ENCODE measurements around the gene RAD23A.
A peak's percentile ranks its signal among the peaks of the same experiment; 100 is the strongest.
"Not testable (repeated sequence)": the region's sequence is repeated elsewhere in the genome, so short reads cannot be mapped to it uniquely, and the experiment has no call there.

Gene RAD23A

GRCh38 chr19:12955575-12955974 lies 9.9 kb downstream of the RAD23A start:
- not testable (repeated sequence) for DNase-seq (ENCODE audit: low read depth)

- DNase-seq (ENCODE audit: low read depth) = no peak
Observed at GRCh38 chr19:12955996-12956395, 10.3 kb downstream of the RAD23A start.

- DNase-seq (ENCODE audit: low read depth) = peak; percentile 45
Observed at GRCh38 chr19:12956446-12957388, 11.1 kb downstream of the RAD23A start, which contains the start of gene GADD45GIP1. TSS of gene GADD45GIP1 (minus strand) at chr19:12957223. CDS start at chr19:12957212, 11 bp downstream.

GRCh38 chr19:12957389-12957952 lies 11.8 kb downstream of the RAD23A start:
- DNase-seq (ENCODE audit: low read depth) = not testable (repeated sequence)

GRCh38 chr19:12959481-12959880 lies 13.8 kb downstream of the RAD23A start:
- DNase-seq (ENCODE audit: low read depth) = no peak

- DNase-seq (ENCODE audit: low read depth) = peak; percentile 58
Observed at GRCh38 chr19:12965017-12965811, 19.6 kb downstream of the RAD23A start.

GRCh38 chr19:12965812-12966135 lies 20.1 kb downstream of the RAD23A start:
- no peak for DNase-seq (ENCODE audit: low read depth)

GRCh38 chr19:12967907-12968306 lies 22.2 kb downstream of the RAD23A start:
- no peak for DNase-seq (ENCODE audit: low read depth)

GRCh38 chr19:12969292-12969988 lies 23.8 kb downstream of the RAD23A start, which contains the start of gene DAND5:
TSS of gene DAND5 (plus strand) at chr19:12969576. CDS start at chr19:12969661, 85 bp downstream.
- DNase-seq (ENCODE audit: low read depth) = no peak

GRCh38 chr19:12970070-12970820 lies 24.6 kb downstream of the RAD23A start:
- no peak for DNase-seq (ENCODE audit: low read depth)

GRCh38 chr19:12973236-12973635 lies 27.6 kb downstream of the RAD23A start:
- no peak for DNase-seq (ENCODE audit: low read depth)

GRCh38 chr19:12974301-12975220 lies 28.9 kb downstream of the RAD23A start:
- DNase-seq (ENCODE audit: low read depth) = no peak

- no peak for DNase-seq (ENCODE audit: low read depth)
Observed at GRCh38 chr19:12975221-12975741, 29.6 kb downstream of the RAD23A start.

- DNase-seq (ENCODE audit: low read depth) = not testable (repeated sequence)
Observed at GRCh38 chr19:12976109-12976508, 30.4 kb downstream of the RAD23A start.

- DNase-seq (ENCODE audit: low read depth) = no peak
Observed at GRCh38 chr19:12979974-12980373, 34.3 kb downstream of the RAD23A start.

GRCh38 chr19:12982648-12983047 lies 37.0 kb downstream of the RAD23A start:
- DNase-seq (ENCODE audit: low read depth) = no peak

GRCh38 chr19:12983091-12983490 lies 37.4 kb downstream of the RAD23A start:
- no peak for DNase-seq (ENCODE audit: low read depth)

- peak; percentile 50 for DNase-seq (ENCODE audit: low read depth)
Observed at GRCh38 chr19:12983542-12984142, 38.0 kb downstream of the RAD23A start.

- no peak for DNase-seq (ENCODE audit: low read depth)
Observed at GRCh38 chr19:12984143-12984627, 38.5 kb downstream of the RAD23A start.

Data from CMK (cell line).